HG03045 (cell line): ENCODE data around the gene ZSWIM7.

Source experiments
- ATAC-seq: cut with Tn5 transposase; IDR thresholded peaks from one replicate; pipeline ENCODE4 v1.9.1; 2021; ENCODE audit warnings: mild to moderate bottlenecking, moderate library complexity; ENCODE audit not compliant: unreplicated experiment

ZSWIM7 gene

GRCh38 chr17:15935891-15936290 is 63.6 kb downstream of the ZSWIM7 start:
- no peak for ATAC-seq

GRCh38 chr17:15934866-15935265 is 64.6 kb downstream of the ZSWIM7 start:
- ATAC-seq: no peak

GRCh38 chr17:15931394-15931793 is 68.1 kb downstream of the ZSWIM7 start:
- no peak for ATAC-seq

GRCh38 chr17:15930426-15930825 is 69.1 kb downstream of the ZSWIM7 start:
- no peak for ATAC-seq

GRCh38 chr17:15929941-15930340 is 69.6 kb downstream of the ZSWIM7 start:
- no peak for ATAC-seq

GRCh38 chr17:15928286-15928785 is 71.2 kb downstream of the ZSWIM7 start:
- ATAC-seq: no peak
